AG04449 (cell line): ENCODE measurements around the gene SPATA31A3.
"Not testable (repeated sequence)": the region's sequence is repeated elsewhere in the genome, so short reads cannot be mapped to it uniquely, and the experiment has no call there.

Source experiments
- CTCF ChIA-PET: fragments of 350-600 bp; formaldehyde crosslinking; extraction: SDS; loops from one replicate; lab custom pipeline; 2021; ENCODE audit warnings: antibody characterized with exemption; lab: Yijun Ruan, JAX
- POLR2A ChIA-PET: fragments of 400-600, 350-600 bp; formaldehyde crosslinking; extraction: SDS; loops from one replicate; lab custom pipeline; 2020; ENCODE audit warnings: antibody characterized with exemption, inconsistent platforms; lab: Yijun Ruan, JAX
- DNase-seq: peaks from one replicate; pipeline ENCODE4 v3.0.0-alpha.2; 2010; ENCODE audit warnings: low read depth, low spot score
- H3K4me3 ChIP-seq: 2 replicates; pipeline ENCODE4 v1.5.1; 2011; ENCODE audit warnings: low read depth, mild to moderate bottlenecking, control low read depth, low read length

The SPATA31A3 gene

GRCh38 chr9:66992450-66992849 lies at the start of gene SPATA31A3:
Gene SPATA31A3 (minus strand): TSS chr9:66992550. CDS start chr9:66992521, 29 bp downstream.
- CTCF ChIA-PET, DNase-seq, H3K4me3 ChIP-seq, POLR2A ChIA-PET: not testable (repeated sequence)

GRCh38 chr9:66952576-66952975 lies 39.8 kb downstream of the SPATA31A3 start:
- CTCF ChIA-PET, H3K4me3 ChIP-seq, POLR2A ChIA-PET, DNase-seq: not testable (repeated sequence)

GRCh38 chr9:66942400-66943155 lies 49.8 kb downstream of the SPATA31A3 start:
- DNase-seq, H3K4me3 ChIP-seq, CTCF ChIA-PET, POLR2A ChIA-PET: not testable (repeated sequence)

- CTCF ChIA-PET, POLR2A ChIA-PET, DNase-seq, H3K4me3 ChIP-seq: not testable (repeated sequence)
These were observed 52.2 kb downstream of the SPATA31A3 start for GRCh38 chr9:66939878-66940830.

- DNase-seq, H3K4me3 ChIP-seq, POLR2A ChIA-PET, CTCF ChIA-PET: not testable (repeated sequence)
These were observed 54.0 kb downstream of the SPATA31A3 start for GRCh38 chr9:66938322-66938721.

- H3K4me3 ChIP-seq, DNase-seq, CTCF ChIA-PET, POLR2A ChIA-PET: not testable (repeated sequence)
These were observed 54.7 kb downstream of the SPATA31A3 start for GRCh38 chr9:66937662-66938061.
